Measurements from ENCODE around the gene THRAP3.
A peak's percentile ranks its signal among the peaks of the same experiment; 100 is the strongest.

THRAP3 gene

DNA sequence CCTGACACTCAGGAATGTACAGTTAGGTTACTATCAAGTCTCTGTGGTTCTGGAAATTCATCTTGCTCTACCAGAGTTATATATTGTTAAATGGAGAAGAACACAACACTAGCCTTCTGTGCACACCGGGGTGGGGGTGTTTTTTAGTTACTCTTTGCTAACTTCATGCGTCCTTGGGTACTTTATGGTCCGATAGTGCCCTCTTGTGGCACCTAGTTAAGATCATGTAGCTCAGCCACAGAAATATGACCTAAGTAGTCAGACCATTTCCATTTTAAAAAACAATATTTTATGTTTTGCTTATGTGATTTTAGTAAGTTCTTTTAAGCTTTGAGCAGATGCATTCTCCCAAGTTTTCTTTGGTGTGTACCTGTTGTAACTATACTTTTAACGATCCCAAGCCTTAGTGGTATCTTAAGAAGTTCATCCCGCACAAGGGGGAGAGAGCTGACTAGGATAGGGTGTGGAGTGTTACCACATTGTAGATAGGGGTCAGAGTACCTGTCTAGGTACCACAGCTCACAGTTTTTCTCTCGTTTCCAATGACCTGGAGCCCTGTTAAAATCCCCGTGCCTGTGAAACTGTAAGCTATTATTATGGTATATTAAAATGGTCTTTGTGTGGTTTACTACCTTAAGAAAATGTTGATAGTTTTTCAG lies 61.3 kb downstream of the THRAP3 start:
- TF ChIP-seq, protein P1, sequence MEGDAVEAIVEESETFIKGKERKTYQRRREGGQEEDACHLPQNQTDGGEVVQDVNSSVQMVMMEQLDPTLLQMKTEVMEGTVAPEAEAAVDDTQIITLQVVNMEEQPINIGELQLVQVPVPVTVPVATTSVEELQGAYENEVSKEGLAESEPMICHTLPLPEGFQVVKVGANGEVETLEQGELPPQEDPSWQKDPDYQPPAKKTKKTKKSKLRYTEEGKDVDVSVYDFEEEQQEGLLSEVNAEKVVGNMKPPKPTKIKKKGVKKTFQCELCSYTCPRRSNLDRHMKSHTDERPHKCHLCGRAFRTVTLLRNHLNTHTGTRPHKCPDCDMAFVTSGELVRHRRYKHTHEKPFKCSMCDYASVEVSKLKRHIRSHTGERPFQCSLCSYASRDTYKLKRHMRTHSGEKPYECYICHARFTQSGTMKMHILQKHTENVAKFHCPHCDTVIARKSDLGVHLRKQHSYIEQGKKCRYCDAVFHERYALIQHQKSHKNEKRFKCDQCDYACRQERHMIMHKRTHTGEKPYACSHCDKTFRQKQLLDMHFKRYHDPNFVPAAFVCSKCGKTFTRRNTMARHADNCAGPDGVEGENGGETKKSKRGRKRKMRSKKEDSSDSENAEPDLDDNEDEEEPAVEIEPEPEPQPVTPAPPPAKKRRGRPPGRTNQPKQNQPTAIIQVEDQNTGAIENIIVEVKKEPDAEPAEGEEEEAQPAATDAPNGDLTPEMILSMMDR (IDR thresholded peaks at IDR 0.05; ENCODE audit: borderline replicate concordance, extremely low read depth, low read length, poor library complexity, severe bottlenecking): peak; percentile 74
- no peak for TF ChIP-seq EZH2 (IDR thresholded peaks at IDR 0.05; ENCODE audit: borderline replicate concordance, low read depth, low read length, severe bottlenecking)
- H3K4me2 ChIP-seq (ENCODE audit: insufficient read depth, low read length): no peak overlapping the region
- no peak overlapping the region for H3K9ac ChIP-seq (ENCODE audit: low read depth, low read length)
- peaks cover 17% of the 10 kb centered on the region for H4K20me1 ChIP-seq (ENCODE audit: insufficient read depth, low read length)
- H2AFZ ChIP-seq (ENCODE audit: low read depth, low read length): no peak overlapping the region
- DNase-seq (peak; percentile 70), ATAC-seq (ENCODE audit: insufficient read depth, low read depth) (peak; percentile 93)
- no peak overlapping the region for H3K4me3 ChIP-seq (ENCODE audit: low read depth in 1 of 2, low read length in 2 of 2)
- H3K9me3 ChIP-seq (ENCODE audit: insufficient read depth, low read length, severe bottlenecking): no peaks in the 10 kb centered on the region
- H3K4me1 ChIP-seq (ENCODE audit: insufficient read depth, low read length): no peaks in the 10 kb centered on the region
- peaks cover 84% of the 10 kb centered on the region for H3K36me3 ChIP-seq (ENCODE audit: insufficient read depth, low read length)
- peaks cover 50% of the 10 kb centered on the region for H3K79me2 ChIP-seq (ENCODE audit: insufficient read depth, low read length)
- H3K27me3 ChIP-seq (ENCODE audit: insufficient read depth, low read length, poor library complexity): no peaks in the 10 kb centered on the region
- no peak overlapping the region; the same call in 1 of the 2 replicates for H3K27ac ChIP-seq (ENCODE audit: low read length)

DNA sequence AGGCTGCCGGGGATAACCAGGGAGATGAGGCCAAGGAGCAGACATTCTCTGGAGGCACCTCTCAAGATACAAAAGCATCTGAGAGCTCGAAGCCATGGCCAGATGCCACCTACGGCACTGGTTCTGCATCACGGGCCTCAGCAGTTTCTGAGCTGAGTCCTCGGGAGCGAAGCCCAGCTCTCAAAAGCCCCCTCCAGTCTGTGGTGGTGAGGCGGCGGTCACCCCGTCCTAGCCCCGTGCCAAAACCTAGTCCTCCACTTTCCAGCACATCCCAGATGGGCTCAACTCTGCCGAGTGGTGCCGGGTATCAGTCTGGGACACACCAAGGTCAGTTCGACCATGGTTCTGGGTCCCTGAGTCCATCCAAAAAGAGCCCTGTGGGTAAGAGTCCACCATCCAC lies 62.6 kb downstream of the THRAP3 start:
- TF ChIP-seq, protein P1 (IDR thresholded peaks at IDR 0.05; ENCODE audit: borderline replicate concordance, extremely low read depth, low read length, poor library complexity, severe bottlenecking): no peak
- TF ChIP-seq EZH2 (IDR thresholded peaks at IDR 0.05; ENCODE audit: borderline replicate concordance, low read depth, low read length, severe bottlenecking): no peak

DNA sequence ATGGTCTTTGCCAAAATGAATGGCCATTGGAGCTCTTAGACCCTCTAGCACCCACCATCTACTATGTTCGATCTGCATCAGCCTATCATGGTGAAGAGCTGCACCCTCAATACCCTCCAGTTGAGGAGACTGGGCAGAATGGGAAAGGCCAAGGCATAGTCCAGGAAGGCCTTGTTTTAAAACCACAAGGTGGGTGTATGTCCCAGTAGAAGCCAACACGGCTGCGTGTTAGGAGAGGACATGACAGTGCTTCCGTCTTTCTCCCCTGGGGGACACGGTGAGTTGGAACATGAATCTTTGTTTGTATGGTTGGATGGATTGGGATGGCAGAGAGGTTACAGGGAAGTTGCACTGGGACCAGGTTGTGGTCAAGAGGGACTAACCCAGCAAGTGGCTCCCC lies 63.4 kb downstream of the THRAP3 start:
- Histone ChIP-seq H3K4me2 (ENCODE audit: insufficient read depth, low read length) (no peak overlapping the region), H3K36me3 (ENCODE audit: insufficient read depth, low read length) (peaks cover 98% of the 10 kb centered on the region), H3K9ac (ENCODE audit: low read depth, low read length) (no peak overlapping the region), H3K4me1 (ENCODE audit: insufficient read depth, low read length) (no peaks in the 10 kb centered on the region), H3K27ac (ENCODE audit: low read length) (no peak overlapping the region), H4K20me1 (ENCODE audit: insufficient read depth, low read length) (peaks cover 18% of the 10 kb centered on the region), H3K27me3 (ENCODE audit: insufficient read depth, low read length, poor library complexity) (no peaks in the 10 kb centered on the region), H2AFZ (ENCODE audit: low read depth, low read length) (no peak overlapping the region), H3K4me3 (ENCODE audit: low read depth in 1 of 2, low read length in 2 of 2) (no peak overlapping the region), H3K79me2 (ENCODE audit: insufficient read depth, low read length) (peaks cover 39% of the 10 kb centered on the region), H3K9me3 (ENCODE audit: insufficient read depth, low read length, severe bottlenecking) (no peaks in the 10 kb centered on the region)
- TF ChIP-seq EZH2 (IDR thresholded peaks at IDR 0.05; ENCODE audit: borderline replicate concordance, low read depth, low read length, severe bottlenecking): no peak
- TF ChIP-seq, protein P1 (IDR thresholded peaks at IDR 0.05; ENCODE audit: borderline replicate concordance, extremely low read depth, low read length, poor library complexity, severe bottlenecking): no peak
- ATAC-seq (ENCODE audit: insufficient read depth, low read depth) (no peak), DNase-seq (no peak)

More for the DNA sequence above, 62.6 kb downstream of the THRAP3 start:
- H3K9me3 ChIP-seq (ENCODE audit: insufficient read depth, low read length, severe bottlenecking): no peaks in the 10 kb centered on the region
- no peak overlapping the region for H2AFZ ChIP-seq (ENCODE audit: low read depth, low read length)
- H3K36me3 ChIP-seq (ENCODE audit: insufficient read depth, low read length): peaks cover 96% of the 10 kb centered on the region
- ATAC-seq (ENCODE audit: insufficient read depth, low read depth): no peak
- DNase-seq: no peak
- peaks cover 41% of the 10 kb centered on the region for H3K79me2 ChIP-seq (ENCODE audit: insufficient read depth, low read length)
- peaks cover 18% of the 10 kb centered on the region for H4K20me1 ChIP-seq (ENCODE audit: insufficient read depth, low read length)
- H3K4me1 ChIP-seq (ENCODE audit: insufficient read depth, low read length): no peaks in the 10 kb centered on the region
- H3K9ac ChIP-seq (ENCODE audit: low read depth, low read length): no peak overlapping the region
- H3K4me2 ChIP-seq (ENCODE audit: insufficient read depth, low read length): no peak overlapping the region
- no peak overlapping the region for H3K27ac ChIP-seq (ENCODE audit: low read length)
- H3K4me3 ChIP-seq (ENCODE audit: low read depth in 1 of 2, low read length in 2 of 2): no peak overlapping the region
- H3K27me3 ChIP-seq (ENCODE audit: insufficient read depth, low read length, poor library complexity): no peaks in the 10 kb centered on the region
